ENCODE results near the gene JPT1. TPM values are rescaled to one million over a fixed set of nuclear protein-coding genes. Genes with fewer than 3 reads are reported as not detected.
"Not testable (repeated sequence)": the region's sequence is repeated elsewhere in the genome, so short reads cannot be mapped to it uniquely, and the experiment has no call there.

JPT1 gene
- total and polyA plus RNA-seq, 7 experiments from 2014 or later: 12.3 to 227 (median 42.7) TPM

DNA sequence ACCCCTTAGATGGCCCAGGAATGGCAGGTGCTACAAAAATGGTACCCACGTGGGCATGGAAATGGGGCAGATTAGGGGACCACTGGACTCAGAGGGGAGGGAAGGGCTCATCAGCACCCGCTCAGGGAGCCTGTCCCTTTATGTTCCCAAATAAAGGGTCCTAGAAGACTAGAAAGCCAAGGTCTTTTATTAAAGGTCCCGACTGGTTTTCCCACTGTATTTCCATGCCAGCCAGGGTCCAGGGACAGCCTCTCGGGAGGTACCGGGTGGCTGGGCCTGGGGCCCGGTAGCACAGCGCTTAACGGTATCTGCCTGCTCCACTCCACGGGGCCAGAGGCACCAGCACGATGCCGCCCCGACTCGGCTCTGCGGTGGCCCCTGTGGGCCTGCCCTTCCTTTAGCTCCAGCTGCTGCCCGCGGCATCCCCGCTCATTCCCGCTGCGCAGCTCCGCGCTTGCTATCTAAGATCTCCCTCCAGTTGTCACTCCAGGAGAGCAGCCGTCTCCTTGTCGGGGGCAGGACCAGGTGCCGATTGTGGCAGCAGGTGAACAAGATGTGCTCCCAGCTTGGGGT, 24.2 kb downstream of the JPT1 start:
- Histone ChIP-seq H3K4me3 (ENCODE audit: low read length) (peak overlapping the region; percentile 71), H3K27ac (ENCODE audit: low read depth, low read length) (peak overlapping the region; percentile 84), H3K27me3 (ENCODE audit: control insufficient read depth in 2 of 2, insufficient read depth in 2 of 2, low read length in 2 of 2) (no peaks in the 10 kb centered on the region), H3K4me1 (ENCODE audit: control insufficient read depth in 2 of 2, insufficient read depth in 2 of 2, low read length in 2 of 2) (peaks cover 5 to 13% of the 10 kb centered on the region in 2 donors), H3K36me3 (ENCODE audit: control insufficient read depth in 2 of 3, insufficient read depth in 3 of 3, low read length in 3 of 3) (peaks cover 0 to 14% (median 0%) of the 10 kb centered on the region in 3 experiments), H3K9me3 (ENCODE audit: control insufficient read depth in 2 of 3, low read length in 3 of 3) (no peaks in the 10 kb centered on the region)
- no peak for ATAC-seq
- intact Hi-C loops (cut with micrococcal nuclease): loop anchor here (1.0 to 5.0 kb wide), 4 partner anchors 42 to 169 kb away; partner anchors contain the start of gene SUMO2 (in 2 of the 2)
- ChIA-PET POLR2A (interaction anchor here (1.0 to 2.4 kb wide), 10 partner anchors 8 to 387 kb away, joined by 3 to 12 read pairs (median 5); partner anchors contain the start of genes ARMC7, JPT1, SUMO2 and TSEN54), CTCF (interaction anchor here (0.7 to 3.7 kb wide), 8 partner anchors 9 to 169 kb away, joined by 3 to 41 read pairs (median 4); no protein-coding TSS in a partner anchor)
- peaks cover 0 to 9% (median 0%) of the 10 kb centered on the region in 5 donors for H3K36me3 Mint-ChIP-seq
- H3K27me3 Mint-ChIP-seq: no peaks in the 10 kb centered on the region
- no peak for DNase-seq
- peak overlapping the region in 8 of 9 donors; percentile 76 to 93 (median 88) for H3K27ac Mint-ChIP-seq
- peak overlapping the region; percentile 46 to 91 (median 87) for H3K4me3 Mint-ChIP-seq
- H3K9me3 Mint-ChIP-seq: no peaks in the 10 kb centered on the region
- peaks cover 16 to 34% (median 22%) of the 10 kb centered on the region in 7 donors for H3K4me1 Mint-ChIP-seq

DNA sequence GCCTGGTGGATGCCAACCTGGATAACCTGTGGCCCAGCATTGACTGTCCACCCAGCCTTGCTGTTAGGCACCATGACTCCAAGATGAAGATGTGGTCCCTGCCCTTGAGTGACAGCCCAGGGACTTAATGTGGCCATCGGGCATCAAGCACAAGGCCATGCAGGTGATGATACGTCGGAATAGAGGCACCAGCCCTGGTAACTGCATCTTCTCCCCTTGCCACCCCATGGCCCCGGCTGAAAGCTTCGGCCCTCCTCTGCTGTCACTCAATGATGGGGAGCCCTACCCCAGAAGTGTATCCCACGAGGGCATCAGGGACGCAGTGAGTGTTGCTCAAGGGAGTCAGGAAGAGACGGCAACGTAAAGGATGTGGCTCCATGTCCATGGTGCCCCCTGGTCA, 24.7 kb downstream of the JPT1 start:
- peaks cover 0 to 9% (median 0%) of the 10 kb centered on the region in 5 donors for H3K36me3 Mint-ChIP-seq
- H3K4me3 ChIP-seq (ENCODE audit: low read length): no peak overlapping the region

DNA sequence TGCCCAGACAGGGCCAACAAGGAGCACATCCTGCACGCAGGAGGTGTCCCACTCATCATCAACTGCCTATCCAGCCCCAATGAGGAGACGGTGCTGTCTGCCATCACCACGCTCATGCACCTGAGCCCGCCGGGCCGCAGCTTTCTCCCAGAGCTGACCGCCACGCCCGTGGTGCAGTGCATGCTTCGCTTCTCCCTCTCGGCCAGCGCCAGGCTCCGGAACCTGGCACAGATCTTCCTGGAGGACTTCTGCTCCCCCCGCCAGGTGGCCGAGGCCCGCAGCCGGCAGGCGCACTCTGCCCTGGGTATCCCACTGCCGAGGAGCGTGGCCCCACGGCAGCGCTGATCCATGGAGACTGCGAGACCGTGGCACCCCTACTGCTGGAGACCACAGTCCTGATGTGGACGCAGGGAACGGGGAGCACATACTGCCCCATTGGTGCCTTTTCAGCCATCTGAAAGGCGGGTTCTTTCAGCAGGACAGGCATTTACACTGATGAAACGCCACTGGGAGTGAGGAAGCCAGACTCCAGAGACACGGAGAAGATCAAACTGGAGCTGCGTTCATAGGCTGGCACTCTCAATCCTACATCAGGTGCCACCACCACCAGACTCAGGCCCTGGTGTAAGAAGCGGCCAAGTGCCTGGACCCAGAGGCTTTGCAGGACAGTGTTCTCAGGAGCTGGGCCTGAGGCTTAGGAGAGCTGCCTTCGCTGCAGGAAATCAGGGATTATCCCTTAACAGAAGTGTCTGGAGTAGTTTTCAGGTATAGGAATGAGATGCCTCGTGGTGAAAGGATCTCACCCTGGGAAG, 25.4 kb downstream of the JPT1 start:
- ChIA-PET CTCF (interaction anchor here (3.7 kb wide), 1 partner anchor 14 kb away, joined by 41 read pairs; no protein-coding TSS in a partner anchor), POLR2A (interaction anchor here (1.8 kb wide), 1 partner anchor 15 kb away, joined by 5 read pairs; no protein-coding TSS in a partner anchor)
- Histone ChIP-seq H3K27ac (ENCODE audit: low read depth, low read length) (no peak overlapping the region), H3K4me3 (ENCODE audit: low read length) (no peak overlapping the region), H3K9me3 (ENCODE audit: control insufficient read depth in 2 of 3, low read length in 3 of 3) (no peaks in the 10 kb centered on the region), H3K36me3 (ENCODE audit: control insufficient read depth in 2 of 3, insufficient read depth in 3 of 3, low read length in 3 of 3) (peaks cover 0 to 14% (median 0%) of the 10 kb centered on the region in 3 experiments), H3K4me1 (ENCODE audit: control insufficient read depth in 2 of 2, insufficient read depth in 2 of 2, low read length in 2 of 2) (peaks cover 8 to 23% of the 10 kb centered on the region in 2 donors), H3K27me3 (ENCODE audit: control insufficient read depth in 2 of 2, insufficient read depth in 2 of 2, low read length in 2 of 2) (no peaks in the 10 kb centered on the region)
- H3K27ac Mint-ChIP-seq: no peak overlapping the region
- ATAC-seq: no peak
- no peak for DNase-seq
- peak overlapping the region in 2 of 10 donors; percentile 26 to 88 for H3K4me3 Mint-ChIP-seq
- H3K4me1 Mint-ChIP-seq: peaks cover 28 to 43% (median 34%) of the 10 kb centered on the region in 7 donors
- peaks cover 0 to 16% (median 0%) of the 10 kb centered on the region in 5 donors for H3K36me3 Mint-ChIP-seq
- no peaks in the 10 kb centered on the region for H3K9me3 Mint-ChIP-seq
- no peaks in the 10 kb centered on the region for H3K27me3 Mint-ChIP-seq
- intact Hi-C loops (cut with micrococcal nuclease): no loop called here

More for the DNA sequence above, 24.7 kb downstream of the JPT1 start:
- Mint-ChIP-seq H3K9me3 (no peaks in the 10 kb centered on the region), H3K4me1 (peaks cover 22 to 37% (median 27%) of the 10 kb centered on the region in 7 donors), H3K27ac (peak overlapping the region in 4 of 9 donors; percentile 10 to 68 (median 36)), H3K4me3 (peak overlapping the region in 6 of 10 donors; percentile 40 to 88 (median 46)), H3K27me3 (no peaks in the 10 kb centered on the region)
- Histone ChIP-seq H3K9me3 (ENCODE audit: control insufficient read depth in 2 of 3, low read length in 3 of 3) (no peaks in the 10 kb centered on the region), H3K36me3 (ENCODE audit: control insufficient read depth in 2 of 3, insufficient read depth in 3 of 3, low read length in 3 of 3) (peaks cover 0 to 14% (median 0%) of the 10 kb centered on the region in 3 experiments), H3K27me3 (ENCODE audit: control insufficient read depth in 2 of 2, insufficient read depth in 2 of 2, low read length in 2 of 2) (no peaks in the 10 kb centered on the region), H3K27ac (ENCODE audit: low read depth, low read length) (no peak overlapping the region), H3K4me1 (ENCODE audit: control insufficient read depth in 2 of 2, insufficient read depth in 2 of 2, low read length in 2 of 2) (peaks cover 5 to 17% of the 10 kb centered on the region in 2 donors)
- POLR2A ChIA-PET: interaction anchor here (1.8 to 1.9 kb wide), 2 partner anchors 15 to 19 kb away, joined by 5 to 12 read pairs; partner anchors contain the start of gene ARMC7
- CTCF ChIA-PET: interaction anchor here (0.7 to 3.7 kb wide), 4 partner anchors 15 to 91 kb away, joined by 4 to 41 read pairs (median 8); no protein-coding TSS in a partner anchor
- intact Hi-C loops (cut with micrococcal nuclease): no loop called here
- ATAC-seq (no peak), DNase-seq (no peak)

DNA sequence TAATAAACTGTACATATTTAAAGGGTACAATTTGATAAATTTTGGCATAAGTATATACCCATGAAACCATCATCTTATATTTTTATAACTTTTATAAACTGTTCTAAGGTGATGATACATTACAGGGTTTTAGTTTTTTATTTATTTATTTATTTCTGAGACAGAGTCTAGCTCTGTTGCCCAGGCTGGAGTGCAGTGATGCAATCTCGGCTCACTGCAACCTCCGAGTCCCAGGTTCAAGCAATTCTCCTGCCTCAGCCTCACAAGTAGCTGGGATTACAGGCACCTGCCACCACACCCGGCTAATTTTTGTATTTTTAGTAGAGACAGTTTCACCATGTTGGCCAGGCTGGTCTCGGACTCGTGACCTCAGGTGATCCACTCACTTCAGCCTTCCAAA, 26.4 kb downstream of the JPT1 start:
- intact Hi-C loops (cut with micrococcal nuclease); H3K4me3 ChIP-seq (ENCODE audit: low read length); H3K9me3 ChIP-seq (ENCODE audit: control insufficient read depth in 2 of 3, low read length in 3 of 3); H3K27ac ChIP-seq (ENCODE audit: low read depth, low read length); H3K27me3 ChIP-seq (ENCODE audit: control insufficient read depth in 2 of 2, insufficient read depth in 2 of 2, low read length in 2 of 2); H3K27me3 Mint-ChIP-seq; DNase-seq; ATAC-seq; H3K9me3 Mint-ChIP-seq: not testable (repeated sequence)
- H3K36me3 Mint-ChIP-seq: peaks cover 0 to 19% (median 0%) of the 10 kb centered on the region in 5 donors
- peaks cover 31 to 47% (median 38%) of the 10 kb centered on the region in 7 donors for H3K4me1 Mint-ChIP-seq
- ChIA-PET CTCF (interaction anchor here (0.6 to 5.7 kb wide), 3 partner anchors 13 to 166 kb away, joined by 3 to 47 read pairs (median 3); no protein-coding TSS in a partner anchor), POLR2A (interaction anchor here (0.6 kb wide), 1 partner anchor 52 kb away, joined by 4 read pairs; no protein-coding TSS in a partner anchor)
- peak overlapping the region in 1 of 9 donors; percentile 65 for H3K27ac Mint-ChIP-seq
- Histone ChIP-seq H3K36me3 (ENCODE audit: control insufficient read depth in 2 of 3, insufficient read depth in 3 of 3, low read length in 3 of 3) (peaks cover 0 to 14% (median 0%) of the 10 kb centered on the region in 3 experiments), H3K4me1 (ENCODE audit: control insufficient read depth in 2 of 2, insufficient read depth in 2 of 2, low read length in 2 of 2) (peaks cover 8 to 25% of the 10 kb centered on the region in 2 donors)
- H3K4me3 Mint-ChIP-seq: peak overlapping the region in 2 of 10 donors; percentile 14 to 70

DNA sequence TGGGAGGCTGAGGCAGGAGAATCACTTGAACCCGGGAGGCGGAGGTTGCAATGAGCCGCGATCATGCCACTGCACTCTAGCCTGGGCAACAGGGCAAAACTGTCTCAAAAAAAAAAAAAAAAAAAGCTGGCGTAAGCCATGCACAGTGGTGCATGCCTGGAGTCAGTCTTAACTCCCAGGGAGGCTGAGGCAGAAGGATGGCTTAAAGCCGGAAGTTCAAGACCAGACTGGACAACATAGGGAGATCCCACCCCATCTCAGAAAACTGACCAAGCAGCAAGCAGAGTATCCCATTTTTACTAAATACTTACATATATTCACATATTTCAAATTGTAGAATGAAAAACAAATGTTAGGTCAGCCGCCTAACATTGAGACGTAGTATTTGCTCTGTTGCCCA, 27.4 kb downstream of the JPT1 start:
- ChIA-PET POLR2A (interaction anchor here (0.6 to 1.2 kb wide), 2 partner anchors 43 to 1431 kb away, joined by 3 read pairs; no protein-coding TSS in a partner anchor), CTCF (interaction anchor here (0.6 to 5.7 kb wide), 5 partner anchors 12 to 253 kb away, joined by 3 to 47 read pairs (median 3); no protein-coding TSS in a partner anchor)
- intact Hi-C loops (cut with micrococcal nuclease): no loop called here

DNA sequence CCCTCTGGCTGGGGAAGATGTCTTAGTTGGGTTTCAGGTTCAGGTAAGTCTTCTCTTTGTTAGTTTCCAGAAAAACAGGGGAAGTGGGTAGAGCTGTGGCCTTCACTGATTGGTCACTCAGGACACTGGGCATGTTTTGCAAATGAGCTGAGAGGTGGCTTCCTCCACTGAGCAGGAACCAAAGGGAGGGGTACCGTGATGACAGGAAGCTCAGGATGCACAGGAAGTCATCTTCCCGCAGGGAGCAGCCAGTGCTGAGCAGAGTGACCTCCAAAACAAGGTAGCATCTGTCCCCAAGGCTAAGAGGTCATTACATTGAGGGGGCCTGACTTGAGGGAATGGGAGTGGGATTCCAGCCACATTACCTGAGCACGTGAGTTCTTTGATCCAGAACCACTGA, 28.3 kb downstream of the JPT1 start:
- POLR2A ChIA-PET: interaction anchor here (1.1 kb wide), 1 partner anchor 10 kb away, joined by 5 read pairs; no protein-coding TSS in a partner anchor
- peak overlapping the region in 7 of 9 donors; percentile 54 to 88 (median 73) for H3K27ac Mint-ChIP-seq
- peak overlapping the region in 4 of 10 donors; percentile 8 to 58 (median 38) for H3K4me3 Mint-ChIP-seq
- H3K4me1 Mint-ChIP-seq: peaks cover 31 to 45% (median 41%) of the 10 kb centered on the region in 7 donors
- DNase-seq (no peak), ATAC-seq (no peak)
- no peaks in the 10 kb centered on the region for H3K9me3 ChIP-seq (ENCODE audit: control insufficient read depth in 2 of 3, low read length in 3 of 3)
- CTCF ChIA-PET: interaction anchor here (5.7 kb wide), 1 partner anchor 11 kb away, joined by 47 read pairs; no protein-coding TSS in a partner anchor
- H3K36me3 Mint-ChIP-seq: peaks cover 0 to 26% (median 2%) of the 10 kb centered on the region in 5 donors
- no peaks in the 10 kb centered on the region for H3K27me3 ChIP-seq (ENCODE audit: control insufficient read depth in 2 of 2, insufficient read depth in 2 of 2, low read length in 2 of 2)
- no peaks in the 10 kb centered on the region for H3K27me3 Mint-ChIP-seq
- peaks cover 8 to 25% of the 10 kb centered on the region in 2 donors for H3K4me1 ChIP-seq (ENCODE audit: control insufficient read depth in 2 of 2, insufficient read depth in 2 of 2, low read length in 2 of 2)
- H3K4me3 ChIP-seq (ENCODE audit: low read length): no peak overlapping the region
- no peaks in the 10 kb centered on the region for H3K9me3 Mint-ChIP-seq
- H3K36me3 ChIP-seq (ENCODE audit: control insufficient read depth in 2 of 3, insufficient read depth in 3 of 3, low read length in 3 of 3): peaks cover 0 to 10% (median 0%) of the 10 kb centered on the region in 3 experiments
- intact Hi-C loops (cut with micrococcal nuclease): no loop called here
- H3K27ac ChIP-seq (ENCODE audit: low read depth, low read length): no peak overlapping the region

More for the DNA sequence above, 27.4 kb downstream of the JPT1 start:
- H3K4me3 Mint-ChIP-seq: no peak overlapping the region
- peaks cover 0 to 14% (median 0%) of the 10 kb centered on the region in 3 experiments for H3K36me3 ChIP-seq (ENCODE audit: control insufficient read depth in 2 of 3, insufficient read depth in 3 of 3, low read length in 3 of 3)
- no peaks in the 10 kb centered on the region for H3K27me3 Mint-ChIP-seq
- no peaks in the 10 kb centered on the region for H3K9me3 ChIP-seq (ENCODE audit: control insufficient read depth in 2 of 3, low read length in 3 of 3)
- peak overlapping the region in 2 of 9 donors; percentile 33 to 59 for H3K27ac Mint-ChIP-seq
- no peaks in the 10 kb centered on the region for H3K27me3 ChIP-seq (ENCODE audit: control insufficient read depth in 2 of 2, insufficient read depth in 2 of 2, low read length in 2 of 2)
- no peak overlapping the region for H3K4me3 ChIP-seq (ENCODE audit: low read length)
- no peak overlapping the region for H3K27ac ChIP-seq (ENCODE audit: low read depth, low read length)
- DNase-seq: no peak
- H3K4me1 Mint-ChIP-seq: peaks cover 31 to 41% (median 36%) of the 10 kb centered on the region in 7 donors
- no peaks in the 10 kb centered on the region for H3K9me3 Mint-ChIP-seq
- ATAC-seq: no peak
- H3K4me1 ChIP-seq (ENCODE audit: control insufficient read depth in 2 of 2, insufficient read depth in 2 of 2, low read length in 2 of 2): peaks cover 8 to 25% of the 10 kb centered on the region in 2 donors
- peaks cover 0 to 19% (median 0%) of the 10 kb centered on the region in 5 donors for H3K36me3 Mint-ChIP-seq
